ENCODE results near the gene ASPHD2.

GRCh38 chr22:26393929-26394328 lies 35.1 kb upstream of the ASPHD2 start:
- TF ChIP-seq CTCF (tag by site-specific recombination; IDR thresholded peaks at IDR 0.05) = no peak
- no peak for TF ChIP-seq WT1 (tag by site-specific recombination; IDR thresholded peaks at IDR 0.05)
- no peak for TF ChIP-seq ZNF274 (IDR thresholded peaks at IDR 0.05; ENCODE audit: low read length)
- TF ChIP-seq ZNF274 (tag by site-specific recombination; IDR thresholded peaks at IDR 0.05; ENCODE audit: borderline replicate concordance) = no peak
- TF ChIP-seq PRDM4 (tag by site-specific recombination; IDR thresholded peaks at IDR 0.05) = no peak
- no peak for TF ChIP-seq ZNF148 (tag by site-specific recombination; IDR thresholded peaks at IDR 0.05; ENCODE audit: borderline replicate concordance)

Data from HEK293 (cell line).